ENCODE results near the gene NTRK2. TPM values are rescaled to one million over a fixed set of nuclear protein-coding genes. Genes with fewer than 3 reads are reported as not detected.

The NTRK2 gene
- total and polyA plus RNA-seq, 10 of the 15 experiments (the other 5 are each of a cell fraction or from before 2014, with no cell fraction given): 0.42 to 4.6 (median 0.65) TPM

DNA sequence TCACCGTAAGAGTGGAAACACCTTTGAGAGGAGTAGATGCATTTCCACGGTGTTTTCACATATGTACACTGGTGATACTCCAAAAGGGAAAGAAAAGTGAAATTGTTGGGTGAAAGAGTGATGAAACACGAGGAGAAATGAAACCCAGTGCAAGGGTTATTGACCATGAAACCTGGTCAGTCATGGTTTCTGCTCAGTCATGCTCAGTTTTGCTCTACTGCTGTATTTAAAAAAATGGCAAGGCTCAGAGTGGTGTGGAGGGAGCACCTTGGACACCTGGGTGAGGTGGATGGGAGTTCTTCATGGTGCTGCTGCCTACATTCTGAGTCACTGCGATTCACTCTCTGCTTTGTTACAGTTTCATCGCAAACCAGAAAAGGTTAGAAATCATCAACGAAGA, 32.3 kb downstream of the NTRK2 start (continued):
- TF ChIP-seq, protein P1, sequence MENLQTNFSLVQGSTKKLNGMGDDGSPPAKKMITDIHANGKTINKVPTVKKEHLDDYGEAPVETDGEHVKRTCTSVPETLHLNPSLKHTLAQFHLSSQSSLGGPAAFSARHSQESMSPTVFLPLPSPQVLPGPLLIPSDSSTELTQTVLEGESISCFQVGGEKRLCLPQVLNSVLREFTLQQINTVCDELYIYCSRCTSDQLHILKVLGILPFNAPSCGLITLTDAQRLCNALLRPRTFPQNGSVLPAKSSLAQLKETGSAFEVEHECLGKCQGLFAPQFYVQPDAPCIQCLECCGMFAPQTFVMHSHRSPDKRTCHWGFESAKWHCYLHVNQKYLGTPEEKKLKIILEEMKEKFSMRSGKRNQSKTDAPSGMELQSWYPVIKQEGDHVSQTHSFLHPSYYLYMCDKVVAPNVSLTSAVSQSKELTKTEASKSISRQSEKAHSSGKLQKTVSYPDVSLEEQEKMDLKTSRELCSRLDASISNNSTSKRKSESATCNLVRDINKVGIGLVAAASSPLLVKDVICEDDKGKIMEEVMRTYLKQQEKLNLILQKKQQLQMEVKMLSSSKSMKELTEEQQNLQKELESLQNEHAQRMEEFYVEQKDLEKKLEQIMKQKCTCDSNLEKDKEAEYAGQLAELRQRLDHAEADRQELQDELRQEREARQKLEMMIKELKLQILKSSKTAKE (IDR thresholded peaks at IDR 0.05; ENCODE audit: low read depth, poor library complexity, severe bottlenecking): no peak
- no peak for TF ChIP-seq JUND (IDR thresholded peaks at IDR 0.05; ENCODE audit: low read depth, low read length)
- TF ChIP-seq, protein P2, sequence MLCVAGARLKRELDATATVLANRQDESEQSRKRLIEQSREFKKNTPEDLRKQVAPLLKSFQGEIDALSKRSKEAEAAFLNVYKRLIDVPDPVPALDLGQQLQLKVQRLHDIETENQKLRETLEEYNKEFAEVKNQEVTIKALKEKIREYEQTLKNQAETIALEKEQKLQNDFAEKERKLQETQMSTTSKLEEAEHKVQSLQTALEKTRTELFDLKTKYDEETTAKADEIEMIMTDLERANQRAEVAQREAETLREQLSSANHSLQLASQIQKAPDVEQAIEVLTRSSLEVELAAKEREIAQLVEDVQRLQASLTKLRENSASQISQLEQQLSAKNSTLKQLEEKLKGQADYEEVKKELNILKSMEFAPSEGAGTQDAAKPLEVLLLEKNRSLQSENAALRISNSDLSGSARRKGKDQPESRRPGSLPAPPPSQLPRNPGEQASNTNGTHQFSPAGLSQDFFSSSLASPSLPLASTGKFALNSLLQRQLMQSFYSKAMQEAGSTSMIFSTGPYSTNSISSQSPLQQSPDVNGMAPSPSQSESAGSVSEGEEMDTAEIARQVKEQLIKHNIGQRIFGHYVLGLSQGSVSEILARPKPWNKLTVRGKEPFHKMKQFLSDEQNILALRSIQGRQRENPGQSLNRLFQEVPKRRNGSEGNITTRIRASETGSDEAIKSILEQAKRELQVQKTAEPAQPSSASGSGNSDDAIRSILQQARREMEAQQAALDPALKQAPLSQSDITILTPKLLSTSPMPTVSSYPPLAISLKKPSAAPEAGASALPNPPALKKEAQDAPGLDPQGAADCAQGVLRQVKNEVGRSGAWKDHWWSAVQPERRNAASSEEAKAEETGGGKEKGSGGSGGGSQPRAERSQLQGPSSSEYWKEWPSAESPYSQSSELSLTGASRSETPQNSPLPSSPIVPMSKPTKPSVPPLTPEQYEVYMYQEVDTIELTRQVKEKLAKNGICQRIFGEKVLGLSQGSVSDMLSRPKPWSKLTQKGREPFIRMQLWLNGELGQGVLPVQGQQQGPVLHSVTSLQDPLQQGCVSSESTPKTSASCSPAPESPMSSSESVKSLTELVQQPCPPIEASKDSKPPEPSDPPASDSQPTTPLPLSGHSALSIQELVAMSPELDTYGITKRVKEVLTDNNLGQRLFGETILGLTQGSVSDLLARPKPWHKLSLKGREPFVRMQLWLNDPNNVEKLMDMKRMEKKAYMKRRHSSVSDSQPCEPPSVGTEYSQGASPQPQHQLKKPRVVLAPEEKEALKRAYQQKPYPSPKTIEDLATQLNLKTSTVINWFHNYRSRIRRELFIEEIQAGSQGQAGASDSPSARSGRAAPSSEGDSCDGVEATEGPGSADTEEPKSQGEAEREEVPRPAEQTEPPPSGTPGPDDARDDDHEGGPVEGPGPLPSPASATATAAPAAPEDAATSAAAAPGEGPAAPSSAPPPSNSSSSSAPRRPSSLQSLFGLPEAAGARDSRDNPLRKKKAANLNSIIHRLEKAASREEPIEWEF (IDR thresholded peaks at IDR 0.05; ENCODE audit: insufficient replicate concordance, low read depth, low read length): no peak
- TF ChIP-seq RAD21 (IDR thresholded peaks at IDR 0.05; ENCODE audit: insufficient read depth, low read depth, low read length): no peak
- TF ChIP-seq EP300 (IDR thresholded peaks at IDR 0.05; ENCODE audit: borderline replicate concordance in 1 of 2, control insufficient read depth in 1 of 2, low read depth in 2 of 2, low read length in 2 of 2): peak; percentile 30 to 52; a peak in 1 of 4 replicates
- TF ChIP-seq, protein P3, sequence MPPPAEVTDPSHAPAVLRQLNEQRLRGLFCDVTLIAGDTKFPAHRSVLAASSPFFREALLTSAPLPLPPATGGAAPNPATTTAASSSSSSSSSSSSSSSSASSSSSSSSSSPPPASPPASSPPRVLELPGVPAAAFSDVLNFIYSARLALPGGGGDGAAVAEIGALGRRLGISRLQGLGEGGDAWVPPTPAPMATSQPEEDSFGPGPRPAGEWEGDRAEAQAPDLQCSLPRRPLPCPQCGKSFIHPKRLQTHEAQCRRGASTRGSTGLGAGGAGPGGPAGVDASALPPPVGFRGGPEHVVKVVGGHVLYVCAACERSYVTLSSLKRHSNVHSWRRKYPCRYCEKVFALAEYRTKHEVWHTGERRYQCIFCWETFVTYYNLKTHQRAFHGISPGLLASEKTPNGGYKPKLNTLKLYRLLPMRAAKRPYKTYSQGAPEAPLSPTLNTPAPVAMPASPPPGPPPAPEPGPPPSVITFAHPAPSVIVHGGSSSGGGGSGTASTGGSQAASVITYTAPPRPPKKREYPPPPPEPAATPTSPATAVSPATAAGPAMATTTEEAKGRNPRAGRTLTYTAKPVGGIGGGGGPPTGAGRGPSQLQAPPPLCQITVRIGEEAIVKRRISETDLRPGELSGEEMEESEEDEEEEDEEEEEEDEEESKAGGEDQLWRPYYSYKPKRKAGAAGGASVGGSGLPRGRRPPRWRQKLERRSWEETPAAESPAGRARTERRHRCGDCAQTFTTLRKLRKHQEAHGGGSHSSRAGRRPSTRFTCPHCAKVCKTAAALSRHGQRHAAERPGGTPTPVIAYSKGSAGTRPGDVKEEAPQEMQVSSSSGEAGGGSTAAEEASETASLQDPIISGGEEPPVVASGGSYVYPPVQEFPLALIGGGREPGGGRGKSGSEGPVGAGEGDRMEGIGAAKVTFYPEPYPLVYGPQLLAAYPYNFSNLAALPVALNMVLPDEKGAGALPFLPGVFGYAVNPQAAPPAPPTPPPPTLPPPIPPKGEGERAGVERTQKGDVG (CRISPR knock-in tag; IDR thresholded peaks at IDR 0.05): no peak
- TF ChIP-seq, protein P4, sequence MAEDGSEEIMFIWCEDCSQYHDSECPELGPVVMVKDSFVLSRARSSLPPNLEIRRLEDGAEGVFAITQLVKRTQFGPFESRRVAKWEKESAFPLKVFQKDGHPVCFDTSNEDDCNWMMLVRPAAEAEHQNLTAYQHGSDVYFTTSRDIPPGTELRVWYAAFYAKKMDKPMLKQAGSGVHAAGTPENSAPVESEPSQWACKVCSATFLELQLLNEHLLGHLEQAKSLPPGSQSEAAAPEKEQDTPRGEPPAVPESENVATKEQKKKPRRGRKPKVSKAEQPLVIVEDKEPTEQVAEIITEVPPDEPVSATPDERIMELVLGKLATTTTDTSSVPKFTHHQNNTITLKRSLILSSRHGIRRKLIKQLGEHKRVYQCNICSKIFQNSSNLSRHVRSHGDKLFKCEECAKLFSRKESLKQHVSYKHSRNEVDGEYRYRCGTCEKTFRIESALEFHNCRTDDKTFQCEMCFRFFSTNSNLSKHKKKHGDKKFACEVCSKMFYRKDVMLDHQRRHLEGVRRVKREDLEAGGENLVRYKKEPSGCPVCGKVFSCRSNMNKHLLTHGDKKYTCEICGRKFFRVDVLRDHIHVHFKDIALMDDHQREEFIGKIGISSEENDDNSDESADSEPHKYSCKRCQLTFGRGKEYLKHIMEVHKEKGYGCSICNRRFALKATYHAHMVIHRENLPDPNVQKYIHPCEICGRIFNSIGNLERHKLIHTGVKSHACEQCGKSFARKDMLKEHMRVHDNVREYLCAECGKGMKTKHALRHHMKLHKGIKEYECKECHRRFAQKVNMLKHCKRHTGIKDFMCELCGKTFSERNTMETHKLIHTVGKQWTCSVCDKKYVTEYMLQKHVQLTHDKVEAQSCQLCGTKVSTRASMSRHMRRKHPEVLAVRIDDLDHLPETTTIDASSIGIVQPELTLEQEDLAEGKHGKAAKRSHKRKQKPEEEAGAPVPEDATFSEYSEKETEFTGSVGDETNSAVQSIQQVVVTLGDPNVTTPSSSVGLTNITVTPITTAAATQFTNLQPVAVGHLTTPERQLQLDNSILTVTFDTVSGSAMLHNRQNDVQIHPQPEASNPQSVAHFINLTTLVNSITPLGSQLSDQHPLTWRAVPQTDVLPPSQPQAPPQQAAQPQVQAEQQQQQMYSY (CRISPR knock-in tag; IDR thresholded peaks at IDR 0.05): no peak
- TF ChIP-seq TCF12 (IDR thresholded peaks at IDR 0.05; ENCODE audit: low read depth, low read length): 0 out of 2 replicates have a peak, but pooled peaks have one; percentile 21
- TF ChIP-seq BHLHE40 (IDR thresholded peaks at IDR 0.05; ENCODE audit: borderline replicate concordance in 1 of 2, low read depth in 2 of 2, low read length in 1 of 2): peak in 1 of 2 experiments; percentile 53; a peak in 2 of 4 replicates
- no peak for TF ChIP-seq YBX1 (IDR thresholded peaks at IDR 0.05)
